ENCODE results near the gene KRTAP10-10.
"Not testable (repeated sequence)": the region's sequence is repeated elsewhere in the genome, so short reads cannot be mapped to it uniquely, and the experiment has no call there.

The KRTAP10-10 gene

GRCh38 chr21:44632067-44632466 is 5.1 kb upstream of the KRTAP10-10 start:
- DNase-seq (ENCODE audit: low read depth): no peak
- H3K4me3 ChIP-seq (ENCODE audit: low read length): no peak overlapping the region
- no peak for TF ChIP-seq CTCF (IDR thresholded peaks at IDR 0.05; ENCODE audit: insufficient read depth, low read depth, low read length, missing control alignments)

DNA sequence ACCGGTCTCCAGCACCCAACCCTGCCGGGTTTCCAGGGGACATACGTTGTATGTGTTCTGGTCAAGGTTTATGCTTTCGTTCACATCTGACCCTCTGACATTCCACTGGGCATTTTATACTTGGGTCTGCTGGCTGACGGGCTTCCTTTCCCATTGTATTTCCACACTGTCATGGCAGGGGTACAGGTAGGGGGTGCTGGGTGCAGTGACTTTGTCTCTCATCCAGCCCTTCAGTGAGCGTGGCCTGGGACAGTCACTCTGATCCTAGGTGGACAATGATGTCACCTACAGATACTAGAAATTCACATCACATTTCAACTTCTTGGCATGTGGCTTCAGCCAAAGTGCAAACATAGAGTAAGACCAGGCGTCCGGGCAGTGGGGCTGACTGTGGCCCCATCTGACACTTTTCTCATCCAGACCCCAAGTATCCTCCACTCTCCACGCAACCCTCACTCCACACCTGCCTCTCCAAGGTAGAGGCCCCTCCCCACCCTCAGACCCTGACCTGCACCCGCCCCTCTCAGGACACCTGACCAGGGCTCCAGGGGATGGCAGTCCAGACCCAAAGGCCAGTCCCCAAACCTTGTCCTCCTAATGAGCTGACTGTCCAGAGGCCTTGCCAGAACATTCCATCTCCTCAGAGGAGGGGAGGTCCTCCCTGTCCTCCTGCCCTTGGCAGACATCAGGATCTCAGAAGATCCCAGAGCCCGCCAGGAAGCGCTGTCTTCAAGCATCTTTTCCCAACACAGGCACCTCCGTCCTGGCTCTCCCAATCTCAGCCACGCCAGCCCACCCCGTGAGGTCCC is 743 bp upstream of the KRTAP10-10 start:
- no peak for DNase-seq (ENCODE audit: low read depth)
- TF ChIP-seq CTCF (IDR thresholded peaks at IDR 0.05; ENCODE audit: insufficient read depth, low read depth, low read length, missing control alignments): no peak
- no peak overlapping the region for H3K4me3 ChIP-seq (ENCODE audit: low read length)

DNA sequence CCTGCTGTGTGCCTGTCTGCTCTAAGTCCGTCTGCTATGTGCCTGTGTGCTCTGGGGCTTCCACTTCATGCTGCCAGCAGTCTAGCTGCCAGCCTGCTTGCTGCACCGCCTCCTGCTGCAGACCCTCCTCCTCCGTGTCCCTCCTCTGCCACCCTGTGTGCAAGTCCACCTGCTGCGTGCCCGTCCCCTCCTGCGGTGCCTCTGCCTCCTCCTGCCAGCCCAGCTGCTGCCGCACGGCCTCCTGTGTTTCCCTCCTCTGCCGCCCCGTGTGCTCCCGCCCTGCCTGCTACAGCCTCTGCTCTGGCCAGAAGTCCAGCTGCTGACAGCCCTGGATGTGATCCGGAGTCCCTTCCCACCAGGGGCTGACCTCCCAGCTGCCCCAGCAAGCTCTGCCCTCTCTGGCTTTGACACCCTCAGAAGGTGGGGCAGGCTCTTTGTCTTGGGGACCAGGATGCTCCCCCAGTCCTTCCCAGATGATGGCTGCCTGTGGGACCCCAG is 744 bp downstream of the KRTAP10-10 start:
- not testable (repeated sequence) for DNase-seq (ENCODE audit: low read depth); H3K4me3 ChIP-seq (ENCODE audit: low read length)

GRCh38 chr21:44638506-44639330 is 1.6 kb downstream of the KRTAP10-10 start:
- H3K4me3 ChIP-seq (ENCODE audit: low read length); DNase-seq (ENCODE audit: low read depth): not testable (repeated sequence)

DNA sequence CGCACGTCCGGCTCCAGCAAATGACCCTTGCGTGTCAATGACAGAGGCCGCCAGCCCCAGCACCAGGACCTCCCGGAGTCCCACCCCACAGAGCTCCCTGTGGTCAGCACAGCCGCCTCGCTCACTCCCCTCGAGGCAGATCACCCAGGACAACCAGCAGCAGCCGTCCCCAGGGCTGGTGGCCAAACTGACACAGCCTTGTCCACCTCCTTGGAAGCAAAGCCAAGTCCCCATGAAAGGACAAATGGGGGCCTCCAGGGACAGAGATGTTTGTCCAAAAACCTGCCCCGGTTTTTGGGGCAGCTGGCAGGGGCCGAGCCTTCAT is 2.1 kb downstream of the KRTAP10-10 start:
- H3K4me3 ChIP-seq (ENCODE audit: low read length): no peak overlapping the region
- DNase-seq (ENCODE audit: low read depth): no peak
- no peak for TF ChIP-seq CTCF (IDR thresholded peaks at IDR 0.05; ENCODE audit: insufficient read depth, low read depth, low read length, missing control alignments)

DNA sequence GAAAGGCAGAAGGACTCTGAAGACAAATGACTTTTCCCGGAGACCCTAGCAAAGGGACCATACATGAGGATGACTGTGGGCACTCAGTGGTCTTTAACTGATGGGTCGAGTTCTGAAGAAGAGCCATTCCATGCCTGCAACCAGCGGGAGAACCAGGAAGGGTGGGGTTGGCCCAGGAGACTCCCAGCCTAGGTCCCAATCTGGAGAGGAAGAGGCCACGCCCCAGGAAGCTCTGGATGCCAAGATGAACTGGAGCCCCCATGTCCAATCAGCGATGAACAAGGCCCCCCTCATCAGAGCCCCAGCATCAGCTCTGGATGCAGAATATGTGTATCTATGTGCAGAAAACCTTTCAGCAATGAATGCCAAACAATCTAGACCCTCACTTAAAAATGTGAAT is 3.6 kb downstream of the KRTAP10-10 start:
- no peak for DNase-seq (ENCODE audit: low read depth)
- H3K4me3 ChIP-seq (ENCODE audit: low read length): no peak overlapping the region
- TF ChIP-seq CTCF (IDR thresholded peaks at IDR 0.05; ENCODE audit: insufficient read depth, low read depth, low read length, missing control alignments): no peak

- DNase-seq (ENCODE audit: low read depth): no peak
- TF ChIP-seq CTCF (IDR thresholded peaks at IDR 0.05; ENCODE audit: insufficient read depth, low read depth, low read length, missing control alignments): no peak
- H3K4me3 ChIP-seq (ENCODE audit: low read length): no peak overlapping the region
These were observed 6.7 kb downstream of the KRTAP10-10 start for GRCh38 chr21:44643741-44644310.
